Astrocyte of the spinal cord (primary cell): ENCODE data around the gene UMODL1.

Experiments
- DNase-seq: peaks from one replicate; pipeline ENCODE4 v3.0.0; 2011; ENCODE audit warnings: low read depth, low spot score
- H3K4me3 ChIP-seq: 2 replicates; pipeline ENCODE4 v1.5.1; 2011; ENCODE audit warnings: low read depth, mild to moderate bottlenecking, low read length, moderate library complexity
- CTCF ChIP-seq: IDR thresholded peaks from 2 replicates; pipeline ENCODE4 v1.5.1; 2012; ENCODE audit warnings: low read depth, mild to moderate bottlenecking, low read length, inconsistent platforms
- in situ Hi-C: cut with HindIII; loops from 2 replicates; pipeline ENCODE4 v1.10.0; 2017; ENCODE audit warnings: low sequenced_read_pairs

The UMODL1 gene

GRCh38 chr21:42159560-42160110, 88.5 kb downstream of the UMODL1 start:
- no peak for TF ChIP-seq CTCF

GRCh38 chr21:42160111-42160721, 89.1 kb downstream of the UMODL1 start:
- no peak for TF ChIP-seq CTCF
- H3K4me3 ChIP-seq = no peak overlapping the region
- in situ Hi-C loops = no loop called here
- DNase-seq = no peak

More at GRCh38 chr21:42159560-42160110, 88.5 kb downstream of the UMODL1 start:
- no peak for DNase-seq
- no peak overlapping the region for H3K4me3 ChIP-seq
- in situ Hi-C loops = no loop called here

GRCh38 chr21:42160765-42161164, 89.6 kb downstream of the UMODL1 start:
- in situ Hi-C loops = no loop called here

GRCh38 chr21:42161401-42161955, 90.4 kb downstream of the UMODL1 start:
- H3K4me3 ChIP-seq = no peak overlapping the region
- in situ Hi-C loops = no loop called here
- DNase-seq = no peak
- TF ChIP-seq CTCF = no peak

More at GRCh38 chr21:42160765-42161164, 89.6 kb downstream of the UMODL1 start:
- no peak for TF ChIP-seq CTCF
- no peak overlapping the region for H3K4me3 ChIP-seq
- DNase-seq = no peak

GRCh38 chr21:42161956-42162681, 91.0 kb downstream of the UMODL1 start:
- TF ChIP-seq CTCF = no peak
- in situ Hi-C loops = no loop called here
- no peak overlapping the region for H3K4me3 ChIP-seq
- no peak for DNase-seq

GRCh38 chr21:42162831-42163510, 91.9 kb downstream of the UMODL1 start:
- TF ChIP-seq CTCF = no peak
- DNase-seq = no peak
- in situ Hi-C loops = no loop called here
- no peak overlapping the region for H3K4me3 ChIP-seq
